K562 (cell line): ENCODE measurements around the gene PRCP. TPM values are rescaled to one million over a fixed set of nuclear protein-coding genes. Genes with fewer than 3 reads are reported as not detected.

ENCODE experiments used
- ATAC-seq: fragments of 200-7000 bp; cut with Tn5 transposase; 3 replicates; pipeline ENCODE4 v1.9.1; 2020; ENCODE audit warnings: moderate library complexity
- BruUV-seq: library from RNA; stranded (reverse); fragments of 400-500 nt; replicated peaks from 2 replicates; lab custom pipeline; 2021; lab: Mats Ljungman, UMichigan
- CTCF ChIA-PET: fragments of 300-600 bp; formaldehyde crosslinking; extraction: SDS; loops from one replicate; lab custom pipeline; 2021; ENCODE audit warnings: low intra/inter-chr PET ratio; lab: Yijun Ruan, JAX
- POLR2A ChIA-PET: fragments of 300-600, 350-650 bp; sonication (Branson Sonifier 250); formaldehyde crosslinking; extraction: SDS; loops from one replicate; lab custom pipeline; 2021; ENCODE audit warnings: antibody characterized with exemption, inconsistent platforms; lab: Yijun Ruan, JAX
- DNase-seq, 4 experiments: peaks; one replicate each; pipeline versions ENCODE4 v3.0.0 to v3.0.0-alpha.2; 2011 to 2018; ENCODE audit warnings: low spot score in 3 of 4, mixed read lengths in 3 of 4; ENCODE audit errors: extremely low read depth in 1 of 4
- FAIRE-seq: peaks from 2 replicates; lab custom pipeline; 2011; peaks lifted over from hg19 to GRCh38; lab: Jason Lieb, UNC
- H2AFZ ChIP-seq: 2 replicates; pipeline ENCODE4 v1.6.0; 2011; ENCODE audit warnings: low read depth, low read length, control low read depth, inconsistent platforms
- H3K27ac ChIP-seq: fragments of 200-600 bp; 3 replicates; pipeline ENCODE4 v1.8.0; 2011; ENCODE audit warnings: low read depth, mild to moderate bottlenecking, control low read depth, inconsistent platforms, low read length, moderate library complexity, mixed read lengths; ENCODE audit errors: extremely low read depth
- H3K27me3 ChIP-seq, 2 experiments: fragments of 300-600 bp in 1 of 2; 2 replicates in 1 of 2; 3 replicates in 1 of 2; pipeline versions ENCODE4 v1.6.0 to v1.8.0; 2011; ENCODE audit warnings: inconsistent platforms in 2 of 2, low read length in 2 of 2, mild to moderate bottlenecking in 1 of 2, mixed read lengths in 1 of 2, moderate library complexity in 1 of 2; ENCODE audit not compliant: control insufficient read depth in 2 of 2, insufficient read depth in 2 of 2
- H3K36me3 ChIP-seq: fragments of 300-600 bp; 3 replicates; pipeline ENCODE4 v1.8.0; 2011; ENCODE audit warnings: mild to moderate bottlenecking, low read length, inconsistent platforms; ENCODE audit not compliant: control insufficient read depth, insufficient read depth
- H3K4me1 ChIP-seq, 2 experiments: fragments of 200-600 bp in 1 of 2; replicated peaks in 1 of 2; 2 replicates in 1 of 2; 3 replicates in 1 of 2; pipeline versions ENCODE4 v1.5.1 to v1.8.0; 2011; ENCODE audit warnings: inconsistent platforms in 2 of 2, low read length in 2 of 2, mild to moderate bottlenecking in 1 of 2, mixed read lengths in 1 of 2, moderate library complexity in 1 of 2; ENCODE audit not compliant: control insufficient read depth in 2 of 2, insufficient read depth in 2 of 2
- H3K4me2 ChIP-seq: 2 replicates; pipeline ENCODE4 v1.6.1; 2011; ENCODE audit warnings: low read length, control low read depth, inconsistent platforms, mixed read lengths; ENCODE audit not compliant: insufficient read depth
- H3K4me3 ChIP-seq: fragments of 200-600 bp; sonication (generic), shearing (Covaris generic); 2 replicates; pipeline ENCODE4 v1.5.1; 2016; ENCODE audit warnings: control low read depth, inconsistent platforms
- H3K79me2 ChIP-seq: fragments of 200-600 bp; 3 replicates; pipeline ENCODE4 v1.8.0; 2011; ENCODE audit warnings: low read length, inconsistent platforms; ENCODE audit not compliant: control insufficient read depth, insufficient read depth
- H3K9ac ChIP-seq, 2 experiments: 2 replicates each; pipeline versions ENCODE4 v1.6.0 to v1.6.1; 2011; ENCODE audit warnings: low read depth in 2 of 2, low read length in 2 of 2, control low read depth in 1 of 2, inconsistent platforms in 1 of 2, mild to moderate bottlenecking in 1 of 2, mixed read lengths in 1 of 2; ENCODE audit not compliant: insufficient read depth in 1 of 2
- H3K9me1 ChIP-seq: one replicate; pipeline ENCODE4 v1.6.0; 2011; ENCODE audit warnings: inconsistent platforms, mild to moderate bottlenecking, low read length, moderate library complexity; ENCODE audit not compliant: control insufficient read depth, insufficient read depth
- H3K9me3 ChIP-seq: replicated peaks from 2 replicates; pipeline ENCODE4 v1.5.1; 2011; ENCODE audit warnings: low read depth, low read length, inconsistent platforms; ENCODE audit not compliant: control insufficient read depth, insufficient read depth
- H4K20me1 ChIP-seq: replicated peaks from 2 replicates; pipeline ENCODE4 v1.6.1; 2011; ENCODE audit warnings: low read length, inconsistent platforms, mixed read lengths; ENCODE audit not compliant: control insufficient read depth, insufficient read depth
- L3MBTL2 ChIP-seq: fragments of 450-650 bp; IDR thresholded peaks from 2 replicates; pipeline ENCODE4 v1.6.1; 2016; ENCODE audit warnings: mild to moderate bottlenecking, moderate library complexity
- PCBP1 ChIP-seq: fragments of 200-400 bp; formaldehyde crosslinking; IDR thresholded peaks from 2 replicates; pipeline ENCODE4 v1.6.1; 2018; ENCODE audit warnings: mild to moderate bottlenecking, low read depth, low read length; ENCODE audit not compliant: poor library complexity, severe bottlenecking
- RUNX1 ChIP-seq: sonication (generic); IDR thresholded peaks from 2 replicates; pipeline ENCODE4 v1.6.1; 2016; ENCODE audit warnings: antibody characterized with exemption, low read depth
- WHSC1 ChIP-seq: IDR thresholded peaks from one replicate; pipeline ENCODE4 v1.6.1; 2012; ENCODE audit warnings: low read length, control low read depth, inconsistent platforms
- ZC3H8 ChIP-seq: fragments of 450-650 bp; IDR thresholded peaks from 2 replicates; pipeline ENCODE4 v1.6.1; 2017
- ZNF140 ChIP-seq: fragments of 250-450 bp; sonication (Bioruptor Pico); IDR thresholded peaks from 2 replicates; pipeline ENCODE4 v1.8.0; 2021; ENCODE audit warnings: moderate library complexity, mild to moderate bottlenecking, inconsistent platforms
- ZNF165 ChIP-seq: fragments of 250-450 bp; sonication (Bioruptor Pico); IDR thresholded peaks from 2 replicates; pipeline ENCODE4 v1.4.0; 2020; ENCODE audit warnings: borderline replicate concordance
- ZNF444 ChIP-seq: fragments of 250-450 bp; sonication (Bioruptor Pico); IDR thresholded peaks from 2 replicates; pipeline ENCODE4 v1.4.0; 2020; ENCODE audit warnings: mild to moderate bottlenecking, moderate library complexity
- ZNF717 ChIP-seq: fragments of 250-450 bp; sonication (Bioruptor Pico); IDR thresholded peaks from 2 replicates; pipeline ENCODE4 v1.5.0; 2021
- WGBS: fragments of 100-300 bp; shearing (Covaris generic); methylation state at CpG from one replicate; pipeline ENCODE4 v1.1.6; 2016; ENCODE audit warnings: low coverage, mixed read lengths; ENCODE audit not compliant: insufficient coverage; ENCODE audit errors: missing lambda C conversion rate; 5-methylcytosine and 5-hydroxymethylcytosine counted together
- in situ Hi-C: fragments of 300-500 bp; cut with MboI; formaldehyde crosslinking; loops from 4 replicates; pipeline ENCODE4 v1.15.0; 2018; ENCODE audit warnings: inconsistent platforms, mixed read lengths
- intact Hi-C: fragments of 100-400 bp; cut with micrococcal nuclease; formaldehyde crosslinking; loops from 2 replicates; pipeline ENCODE4 v1.14.2; 2022
- polyA plus RNA-seq, 8 experiments: library from polyadenylated mRNA; depleted of rRNA in 4 of 8; stranded (reverse) in 5 of 8; unstranded in 3 of 8; fragments of >200 nt; fragmentation: Nextera tagmentation in 2 of 8; fragmentation: Illumina TruSeq in 1 of 8; extraction: Ambion mirVana in 2 of 8; extraction: Trizol in 1 of 8; gene quantifications; 2 replicates each; pipeline versions ENCODE4 v1.2.1 to v1.2.3, GENCODE V29; 2011 to 2014; ENCODE audit warnings: inconsistent platforms in 1 of 8, missing spikeins in 1 of 8
- total RNA-seq, 7 experiments: library from RNA; depleted of rRNA in 6 of 7; stranded (reverse); fragments of >200 nt in 6 of 7; fragmentation: Illumina TruSeq in 2 of 7; extraction: Trizol in 2 of 7; gene quantifications; 2 replicates each; pipeline versions ENCODE4 v1.2.1 to v1.2.3, GENCODE V29; 2011 to 2021; ENCODE audit warnings: low replicate concordance in 1 of 7
- TF ChIP-seq, protein P1 (sequence below): fragments of 200-800 bp; sonication (Bioruptor generic); IDR thresholded peaks from 2 replicates; pipeline ENCODE4 v1.6.1; 2016; ENCODE audit warnings: missing genetic modification characterization, missing compliant biosample characterization
- TF ChIP-seq, protein P2 (sequence below): sonication (generic); formaldehyde crosslinking; IDR thresholded peaks from 2 replicates; pipeline ENCODE4 v1.8.0; 2022; ENCODE audit warnings: mild to moderate bottlenecking, missing genetic modification reagents
- TF ChIP-seq, protein P3 (sequence below): sonication (generic); formaldehyde crosslinking; IDR thresholded peaks from 2 replicates; pipeline ENCODE4 v1.8.1; 2023; ENCODE audit warnings: mild to moderate bottlenecking, missing genetic modification reagents

Gene PRCP
- total and polyA plus RNA-seq, 9 of the 15 experiments (the other 6 are each of a cell fraction or from before 2014, with no cell fraction given), result 9.5 to 43.1 (median 23.2) TPM

DNA sequence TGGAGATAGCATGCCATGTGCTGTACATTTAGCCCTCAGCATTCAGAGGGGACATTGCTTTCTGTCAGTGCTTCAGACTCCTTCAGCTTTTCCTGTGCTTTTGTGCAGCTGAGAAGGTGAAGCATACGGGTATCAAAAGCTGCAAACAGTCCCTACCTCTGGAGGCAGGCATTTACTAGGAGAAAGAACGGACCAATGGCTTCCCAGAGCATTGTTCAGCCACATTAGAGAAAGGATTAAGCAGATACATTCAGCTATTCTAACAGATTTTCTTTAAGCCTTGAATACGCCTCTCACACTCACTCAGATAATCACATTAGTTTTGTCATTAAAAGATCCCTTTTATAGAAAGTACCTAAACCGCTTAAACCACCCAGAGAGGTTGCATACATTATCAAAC is 85.9 kb downstream of the PRCP start (continued):
- no peak for TF ChIP-seq ZNF165

DNA sequence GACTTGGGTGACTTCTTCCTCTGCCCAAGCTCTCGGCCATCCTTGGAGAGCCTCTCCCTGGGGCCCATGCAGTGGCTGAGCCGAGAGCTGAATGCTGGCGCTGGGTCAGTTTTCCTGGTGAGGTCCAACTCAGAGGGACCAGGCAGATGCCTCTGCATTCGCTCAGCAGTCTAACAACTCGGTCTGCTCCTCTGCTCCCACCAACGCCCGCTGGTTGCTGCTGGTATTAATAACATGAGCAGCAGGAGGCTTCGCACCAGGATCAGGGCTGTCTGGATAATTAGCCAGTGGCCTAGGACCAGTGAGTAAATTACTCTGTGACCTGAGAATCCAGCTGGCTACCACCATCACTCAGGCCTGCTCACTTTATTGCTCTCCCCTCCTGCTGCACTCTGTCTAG is 88.9 kb downstream of the PRCP start:
- H3K4me3 ChIP-seq, result no peak overlapping the region
- no peaks in the 10 kb centered on the region for H4K20me1 ChIP-seq
- H3K36me3 ChIP-seq, result no peaks in the 10 kb centered on the region
- no peak overlapping the region for H3K27ac ChIP-seq
- CTCF ChIA-PET, result no interaction called here
- no peaks in the 10 kb centered on the region for H3K79me2 ChIP-seq
- peak; percentile 76 for ATAC-seq
- no peaks in the 10 kb centered on the region for H3K9me3 ChIP-seq
- 9% methylated on average over 8 of the region's 8 CpGs for WGBS
- intact Hi-C loops, result no loop called here
- H2AFZ ChIP-seq, result peak overlapping the region; percentile 1; the same call in 1 of the 2 replicates
- no peaks in the 10 kb centered on the region for H3K4me1 ChIP-seq
- POLR2A ChIA-PET, result no interaction called here
- H3K4me2 ChIP-seq, result no peak overlapping the region
- no peaks in the 10 kb centered on the region; a peak in 1 of 5 replicates for H3K27me3 ChIP-seq
- H3K9me1 ChIP-seq, result no peaks in the 10 kb centered on the region
- no peak overlapping the region for H3K9ac ChIP-seq
- in situ Hi-C loops, result no loop called here
- no peak for DNase-seq
- no peak for FAIRE-seq
- BruUV-seq, result no TSS peak
- TF ChIP-seq ZNF140, result no peak
- TF ChIP-seq RUNX1, result no peak
- no peak for TF ChIP-seq L3MBTL2
- no peak for TF ChIP-seq ZNF444
- TF ChIP-seq ZNF717 (CRISPR knock-in tag), result no peak
- TF ChIP-seq, protein P1, sequence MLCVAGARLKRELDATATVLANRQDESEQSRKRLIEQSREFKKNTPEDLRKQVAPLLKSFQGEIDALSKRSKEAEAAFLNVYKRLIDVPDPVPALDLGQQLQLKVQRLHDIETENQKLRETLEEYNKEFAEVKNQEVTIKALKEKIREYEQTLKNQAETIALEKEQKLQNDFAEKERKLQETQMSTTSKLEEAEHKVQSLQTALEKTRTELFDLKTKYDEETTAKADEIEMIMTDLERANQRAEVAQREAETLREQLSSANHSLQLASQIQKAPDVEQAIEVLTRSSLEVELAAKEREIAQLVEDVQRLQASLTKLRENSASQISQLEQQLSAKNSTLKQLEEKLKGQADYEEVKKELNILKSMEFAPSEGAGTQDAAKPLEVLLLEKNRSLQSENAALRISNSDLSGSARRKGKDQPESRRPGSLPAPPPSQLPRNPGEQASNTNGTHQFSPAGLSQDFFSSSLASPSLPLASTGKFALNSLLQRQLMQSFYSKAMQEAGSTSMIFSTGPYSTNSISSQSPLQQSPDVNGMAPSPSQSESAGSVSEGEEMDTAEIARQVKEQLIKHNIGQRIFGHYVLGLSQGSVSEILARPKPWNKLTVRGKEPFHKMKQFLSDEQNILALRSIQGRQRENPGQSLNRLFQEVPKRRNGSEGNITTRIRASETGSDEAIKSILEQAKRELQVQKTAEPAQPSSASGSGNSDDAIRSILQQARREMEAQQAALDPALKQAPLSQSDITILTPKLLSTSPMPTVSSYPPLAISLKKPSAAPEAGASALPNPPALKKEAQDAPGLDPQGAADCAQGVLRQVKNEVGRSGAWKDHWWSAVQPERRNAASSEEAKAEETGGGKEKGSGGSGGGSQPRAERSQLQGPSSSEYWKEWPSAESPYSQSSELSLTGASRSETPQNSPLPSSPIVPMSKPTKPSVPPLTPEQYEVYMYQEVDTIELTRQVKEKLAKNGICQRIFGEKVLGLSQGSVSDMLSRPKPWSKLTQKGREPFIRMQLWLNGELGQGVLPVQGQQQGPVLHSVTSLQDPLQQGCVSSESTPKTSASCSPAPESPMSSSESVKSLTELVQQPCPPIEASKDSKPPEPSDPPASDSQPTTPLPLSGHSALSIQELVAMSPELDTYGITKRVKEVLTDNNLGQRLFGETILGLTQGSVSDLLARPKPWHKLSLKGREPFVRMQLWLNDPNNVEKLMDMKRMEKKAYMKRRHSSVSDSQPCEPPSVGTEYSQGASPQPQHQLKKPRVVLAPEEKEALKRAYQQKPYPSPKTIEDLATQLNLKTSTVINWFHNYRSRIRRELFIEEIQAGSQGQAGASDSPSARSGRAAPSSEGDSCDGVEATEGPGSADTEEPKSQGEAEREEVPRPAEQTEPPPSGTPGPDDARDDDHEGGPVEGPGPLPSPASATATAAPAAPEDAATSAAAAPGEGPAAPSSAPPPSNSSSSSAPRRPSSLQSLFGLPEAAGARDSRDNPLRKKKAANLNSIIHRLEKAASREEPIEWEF (CRISPR knock-in tag), result no peak
- TF ChIP-seq PCBP1, result no peak
- TF ChIP-seq, protein P2, sequence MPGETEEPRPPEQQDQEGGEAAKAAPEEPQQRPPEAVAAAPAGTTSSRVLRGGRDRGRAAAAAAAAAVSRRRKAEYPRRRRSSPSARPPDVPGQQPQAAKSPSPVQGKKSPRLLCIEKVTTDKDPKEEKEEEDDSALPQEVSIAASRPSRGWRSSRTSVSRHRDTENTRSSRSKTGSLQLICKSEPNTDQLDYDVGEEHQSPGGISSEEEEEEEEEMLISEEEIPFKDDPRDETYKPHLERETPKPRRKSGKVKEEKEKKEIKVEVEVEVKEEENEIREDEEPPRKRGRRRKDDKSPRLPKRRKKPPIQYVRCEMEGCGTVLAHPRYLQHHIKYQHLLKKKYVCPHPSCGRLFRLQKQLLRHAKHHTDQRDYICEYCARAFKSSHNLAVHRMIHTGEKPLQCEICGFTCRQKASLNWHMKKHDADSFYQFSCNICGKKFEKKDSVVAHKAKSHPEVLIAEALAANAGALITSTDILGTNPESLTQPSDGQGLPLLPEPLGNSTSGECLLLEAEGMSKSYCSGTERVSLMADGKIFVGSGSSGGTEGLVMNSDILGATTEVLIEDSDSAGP (CRISPR knock-in tag), result no peak
- no peak for TF ChIP-seq ZC3H8
- TF ChIP-seq WHSC1, result no peak
- TF ChIP-seq, protein P3, sequence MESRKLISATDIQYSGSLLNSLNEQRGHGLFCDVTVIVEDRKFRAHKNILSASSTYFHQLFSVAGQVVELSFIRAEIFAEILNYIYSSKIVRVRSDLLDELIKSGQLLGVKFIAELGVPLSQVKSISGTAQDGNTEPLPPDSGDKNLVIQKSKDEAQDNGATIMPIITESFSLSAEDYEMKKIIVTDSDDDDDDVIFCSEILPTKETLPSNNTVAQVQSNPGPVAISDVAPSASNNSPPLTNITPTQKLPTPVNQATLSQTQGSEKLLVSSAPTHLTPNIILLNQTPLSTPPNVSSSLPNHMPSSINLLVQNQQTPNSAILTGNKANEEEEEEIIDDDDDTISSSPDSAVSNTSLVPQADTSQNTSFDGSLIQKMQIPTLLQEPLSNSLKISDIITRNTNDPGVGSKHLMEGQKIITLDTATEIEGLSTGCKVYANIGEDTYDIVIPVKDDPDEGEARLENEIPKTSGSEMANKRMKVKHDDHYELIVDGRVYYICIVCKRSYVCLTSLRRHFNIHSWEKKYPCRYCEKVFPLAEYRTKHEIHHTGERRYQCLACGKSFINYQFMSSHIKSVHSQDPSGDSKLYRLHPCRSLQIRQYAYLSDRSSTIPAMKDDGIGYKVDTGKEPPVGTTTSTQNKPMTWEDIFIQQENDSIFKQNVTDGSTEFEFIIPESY (CRISPR knock-in tag), result no peak
